ENCODE measurements around the gene TRMT1. TPM values are rescaled to one million over a fixed set of nuclear protein-coding genes. Genes with fewer than 3 reads are reported as not detected.

Gene TRMT1
- total RNA-seq, 4 donors from 2014 or later: 27.0 to 70.5 (median 39.2) TPM

- no peak for DNase-seq (ENCODE audit: low spot score)
- no peak for ATAC-seq (ENCODE audit: low FRiP score)
- no peak for TF ChIP-seq CTCF (IDR thresholded peaks at IDR 0.05)
Observed at GRCh38 chr19:13089857-13090507, 26.6 kb downstream of the TRMT1 start.

GRCh38 chr19:13089139-13089856, 27.2 kb downstream of the TRMT1 start:
- no peak for DNase-seq (ENCODE audit: low spot score)
- no peak for TF ChIP-seq CTCF (IDR thresholded peaks at IDR 0.05)
- ATAC-seq (ENCODE audit: low FRiP score): no peak

DNA sequence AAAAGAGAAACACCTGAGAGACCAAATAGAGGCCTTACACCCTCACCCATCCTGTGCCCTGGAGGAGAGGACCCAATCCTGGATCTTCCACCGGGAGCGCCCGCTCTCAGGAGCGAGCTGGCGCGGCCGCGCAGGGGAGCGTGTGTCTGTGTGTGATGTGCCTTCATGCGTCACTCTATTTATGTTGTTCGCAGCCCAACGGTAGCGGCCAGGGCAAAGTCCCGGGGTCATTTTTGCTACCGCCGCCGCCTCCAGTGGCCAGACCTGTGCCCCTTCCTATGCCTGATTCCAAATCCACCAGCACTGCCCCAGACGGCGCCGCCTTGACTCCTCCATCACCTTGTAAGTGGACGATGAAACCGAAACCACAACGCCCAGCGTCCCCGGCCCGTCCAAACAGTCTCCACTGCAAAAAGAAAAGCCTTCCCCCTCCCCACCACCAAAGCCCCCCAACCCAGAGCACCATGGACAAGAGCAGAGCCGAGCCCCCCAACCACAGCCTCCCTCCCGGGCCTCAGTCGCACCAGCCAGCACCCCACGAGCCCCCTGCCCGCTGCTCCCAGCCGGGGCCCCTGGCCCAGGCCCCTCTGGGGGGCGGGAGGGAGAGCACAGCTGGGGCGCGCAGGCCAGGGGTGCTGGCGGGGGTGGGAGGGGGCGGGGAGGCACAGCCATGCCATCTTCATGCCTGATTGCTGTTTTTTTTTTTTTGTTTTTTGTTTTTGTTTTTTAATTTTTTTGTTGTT, 28.6 kb downstream of the TRMT1 start:
- DNase-seq (ENCODE audit: low spot score) (no peak), ATAC-seq (ENCODE audit: low FRiP score) (no peak)
- TF ChIP-seq CTCF (IDR thresholded peaks at IDR 0.05): no peak

GRCh38 chr19:13087295-13087694, 29.2 kb downstream of the TRMT1 start:
- no peak for TF ChIP-seq CTCF (IDR thresholded peaks at IDR 0.05)
- DNase-seq (ENCODE audit: low spot score) (no peak), ATAC-seq (ENCODE audit: low FRiP score) (no peak)

DNA sequence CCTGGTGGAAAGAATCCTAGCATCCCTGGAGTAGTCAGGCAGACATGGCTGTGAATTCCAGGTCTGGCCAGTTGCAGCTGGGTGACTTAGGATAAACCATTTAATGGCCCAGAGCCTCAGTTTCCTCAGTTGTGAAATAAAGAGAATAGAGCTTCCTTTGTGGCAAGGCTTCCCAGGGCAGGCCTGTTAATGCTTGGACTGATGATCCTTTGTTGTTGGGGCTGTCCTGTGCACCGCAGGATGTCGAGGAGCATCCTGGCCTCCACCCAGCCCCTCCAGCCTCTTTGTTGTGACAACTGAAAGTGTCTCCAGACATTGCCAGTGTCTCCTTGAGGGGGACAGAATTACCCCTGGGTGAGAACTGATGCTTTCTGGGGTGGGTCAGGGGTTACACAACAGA, 30.2 kb downstream of the TRMT1 start:
- ATAC-seq (ENCODE audit: low FRiP score) (no peak), DNase-seq (ENCODE audit: low spot score) (no peak)
- no peak for TF ChIP-seq CTCF (IDR thresholded peaks at IDR 0.05)

GRCh38 chr19:13085666-13086065, 30.9 kb downstream of the TRMT1 start:
- no peak for DNase-seq (ENCODE audit: low spot score)
- no peak for ATAC-seq (ENCODE audit: low FRiP score)
- no peak for TF ChIP-seq CTCF (IDR thresholded peaks at IDR 0.05)
